Measurements from ENCODE around the gene MACROD1. TPM values are rescaled to one million over a fixed set of nuclear protein-coding genes. Genes with fewer than 3 reads are reported as not detected.

The MACROD1 gene
- 2.7 to 6.7 TPM (median 4.6 TPM) in 3 replicates for polyA plus RNA-seq
- polyA plus RNA-seq (2011; ENCODE audit: low read depth) = 28.4 TPM
- 1.4 and 3.4 TPM in 2 replicates for polyA plus RNA-seq (2011; cell fraction: cytosol; rRNA removed)
- 2.3 and 2.4 TPM in 2 replicates for polyA plus RNA-seq (2011; cell fraction: nucleus; rRNA removed)
- 6.9 and 18.7 TPM in 2 replicates for polyA plus RNA-seq (2012; ENCODE audit: low replicate concordance)
- 1.5 to 1.9 TPM in 2 of 3 replicates, not detected in the other for polyA minus RNA-seq
- polyA minus RNA-seq (2011; cell fraction: cytosol; rRNA and poly(A)+ RNA removed) = 17.3 TPM
- polyA minus RNA-seq (2011; cell fraction: nucleus; rRNA and poly(A)+ RNA removed) = 1.6 and 3.3 TPM in 2 replicates

DNA sequence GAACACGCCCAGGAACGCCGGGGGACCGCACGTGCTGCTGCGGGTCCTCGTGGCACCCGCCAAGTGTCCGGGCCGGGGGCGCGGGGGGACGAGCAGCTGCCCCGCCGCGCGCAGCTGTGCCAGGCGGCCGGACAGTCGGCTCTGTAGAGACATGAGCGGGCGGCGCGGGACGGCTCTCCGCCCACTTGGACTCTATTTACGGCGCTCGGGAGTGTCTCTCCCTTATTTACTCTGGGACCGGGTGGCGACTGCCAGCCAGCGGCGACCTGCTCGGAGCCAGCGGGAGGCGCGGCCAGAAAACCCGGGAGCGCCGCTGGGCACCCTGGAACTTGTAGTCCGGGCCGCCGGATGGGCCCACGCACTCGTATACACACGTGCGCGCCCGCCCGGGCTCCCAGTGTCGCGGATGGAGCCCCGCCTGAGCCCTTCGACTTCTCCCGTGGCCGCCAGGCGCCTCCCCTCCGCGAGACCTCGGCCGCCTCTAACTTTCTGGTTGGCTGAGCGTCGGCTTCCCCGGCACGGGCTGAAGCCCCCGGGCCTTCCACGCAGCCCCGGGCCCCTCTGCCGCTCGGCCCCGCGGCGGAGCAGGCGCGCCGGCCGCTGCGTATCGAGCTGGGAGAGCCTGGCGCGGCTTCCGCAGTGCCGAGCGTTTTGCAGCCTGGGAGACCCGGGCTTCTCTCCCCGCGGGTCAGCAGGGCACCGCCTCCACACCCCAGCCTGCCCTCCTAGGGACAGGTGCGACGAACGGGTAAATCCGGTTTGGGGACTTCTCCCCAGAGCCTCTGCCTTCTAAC is at the start of gene MACROD1:
MACROD1 (minus strand) TSS at position 272 of the 794 bp plus-strand sequence; CDS start at position 153, 119 bp downstream.
- Histone ChIP-seq H3K4me2 (ENCODE audit: control insufficient read depth, extremely low read depth, insufficient read depth, low read depth, low read length) (peak within 1 kb of the TSS; percentile 87), H2AFZ (ENCODE audit: control insufficient read depth, low read length) (peak within 1 kb of the TSS; percentile 66), H3K27ac (ENCODE audit: control insufficient read depth, insufficient read depth, low read length) (no peak within 1 kb of the TSS), H3K4me3 (ENCODE audit: control insufficient read depth in 2 of 3, extremely low read depth in 1 of 3, insufficient read depth in 2 of 3, low read depth in 1 of 3, low read length in 3 of 3) (peak within 1 kb of the TSS; percentile 49 to 78 (median 71)), H3K9me3 (ENCODE audit: control insufficient read depth, low read depth, low read length) (no peaks in the 10 kb centered on the region), H3K79me2 (ENCODE audit: control insufficient read depth, insufficient read depth, low read length) (no peaks in the 10 kb centered on the region), H4K20me1 (ENCODE audit: control insufficient read depth, extremely low read depth, insufficient read depth, low read length) (no peaks in the 10 kb centered on the region), H3K9me1 (ENCODE audit: control insufficient read depth, extremely low read depth, insufficient read depth, low read length) (no peaks in the 10 kb centered on the region), H3K27me3 (ENCODE audit: control insufficient read depth, extremely low read depth, insufficient read depth, low read length) (no peaks in the 10 kb centered on the region), H3K9ac (ENCODE audit: control insufficient read depth, extremely low read depth, insufficient read depth, low read length) (peak within 1 kb of the TSS; percentile 64), H3K4me1 (ENCODE audit: control insufficient read depth, extremely low read depth, insufficient read depth, low read length) (peaks cover 9% of the 10 kb centered on the region), H3K36me3 (ENCODE audit: control insufficient read depth in 2 of 2, extremely low read depth in 1 of 2, insufficient read depth in 2 of 2, low read length in 2 of 2) (no peaks in the 10 kb centered on the region)
- dilution Hi-C loops (cut with MboI; ENCODE audit: extremely low pct_ligation_motif_present, low sequenced_read_pairs) = no loop called here
- no peak for TF ChIP-seq EZH2 (IDR thresholded peaks at IDR 0.05; ENCODE audit: low read length)
- no peak for TF ChIP-seq CTCF (optimal IDR thresholded peaks at IDR 0.05 in 1 of 3, IDR thresholded peaks at IDR 0.05 in 1 of 3, conservative IDR thresholded peaks at IDR 0.05 in 1 of 3; ENCODE audit: extremely low read depth in 1 of 3, insufficient read depth in 2 of 3, low read length in 3 of 3)
- FAIRE-seq (no peak), DNase-seq (ENCODE audit: low read depth, low spot score) (no peak)

- Histone ChIP-seq H4K20me1 (ENCODE audit: control insufficient read depth, extremely low read depth, insufficient read depth, low read length) (no peaks in the 10 kb centered on the region), H3K36me3 (ENCODE audit: control insufficient read depth in 2 of 2, extremely low read depth in 1 of 2, insufficient read depth in 2 of 2, low read length in 2 of 2) (peaks cover 2 to 17% of the 10 kb centered on the region in 2 experiments), H3K9ac (ENCODE audit: control insufficient read depth, extremely low read depth, insufficient read depth, low read length) (no peak overlapping the region), H3K4me3 (ENCODE audit: control insufficient read depth in 2 of 3, extremely low read depth in 1 of 3, insufficient read depth in 2 of 3, low read depth in 1 of 3, low read length in 3 of 3) (no peak overlapping the region), H3K4me2 (ENCODE audit: control insufficient read depth, extremely low read depth, insufficient read depth, low read depth, low read length) (no peak overlapping the region), H3K9me1 (ENCODE audit: control insufficient read depth, extremely low read depth, insufficient read depth, low read length) (no peaks in the 10 kb centered on the region), H2AFZ (ENCODE audit: control insufficient read depth, low read length) (no peak overlapping the region), H3K27me3 (ENCODE audit: control insufficient read depth, extremely low read depth, insufficient read depth, low read length) (no peaks in the 10 kb centered on the region), H3K79me2 (ENCODE audit: control insufficient read depth, insufficient read depth, low read length) (no peaks in the 10 kb centered on the region), H3K4me1 (ENCODE audit: control insufficient read depth, extremely low read depth, insufficient read depth, low read length) (no peaks in the 10 kb centered on the region), H3K27ac (ENCODE audit: control insufficient read depth, insufficient read depth, low read length) (no peak overlapping the region), H3K9me3 (ENCODE audit: control insufficient read depth, low read depth, low read length) (no peaks in the 10 kb centered on the region)
- DNase-seq (ENCODE audit: low read depth, low spot score) (no peak), FAIRE-seq (no peak)
- no peak for TF ChIP-seq CTCF (optimal IDR thresholded peaks at IDR 0.05 in 1 of 3, IDR thresholded peaks at IDR 0.05 in 1 of 3, conservative IDR thresholded peaks at IDR 0.05 in 1 of 3; ENCODE audit: extremely low read depth in 1 of 3, insufficient read depth in 2 of 3, low read length in 3 of 3)
- TF ChIP-seq EZH2 (IDR thresholded peaks at IDR 0.05; ENCODE audit: low read length) = no peak
- dilution Hi-C loops (cut with MboI; ENCODE audit: extremely low pct_ligation_motif_present, low sequenced_read_pairs) = no loop called here
Observed at GRCh38 chr11:64211181-64211872, 45.4 kb upstream of the MACROD1 start.

Data from keratinocyte (primary cell).